ENCODE measurements around the gene KIAA1328. TPM values are rescaled to one million over a fixed set of nuclear protein-coding genes. Genes with fewer than 3 reads are reported as not detected.

The KIAA1328 gene
- polyA plus RNA-seq, 2 of the 4 experiments (the other 2 are of a cell fraction): 1.7 to 3.9 TPM

GRCh38 chr18:36890598-36890997 is 61.7 kb downstream of the KIAA1328 start:
- DNase-seq (ENCODE audit: low read depth in 1 of 2, low spot score in 1 of 2) (no peak), FAIRE-seq (no peak), ATAC-seq (no peak)
- no peak overlapping the region for H3K4me2 ChIP-seq
- WGBS (ENCODE audit: missing lambda C conversion rate): 89% methylated on average over 3 of the region's 3 CpGs
- no peaks in the 10 kb centered on the region for H3K4me1 ChIP-seq
- H3K4me3 ChIP-seq: no peak overlapping the region
- ChIA-PET POLR2A (no interaction called here), CTCF (no interaction called here)
- no peaks in the 10 kb centered on the region for H3K9me3 ChIP-seq
- TF ChIP-seq ZNF302 (CRISPR knock-in tag; IDR thresholded peaks at IDR 0.05) (no peak), NFE2L2 (conservative IDR thresholded peaks at IDR 0.05; ENCODE audit: low read length) (peak; percentile 29; the same call in 1 of the 2 replicates), JUNB (IDR thresholded peaks at IDR 0.05) (no peak), POLR2AphosphoS2 (conservative IDR thresholded peaks at IDR 0.05; ENCODE audit: low read length) (no peak), USF2 (IDR thresholded peaks at IDR 0.05) (no peak), ZFP36 (IDR thresholded peaks at IDR 0.05; ENCODE audit: borderline replicate concordance, partially characterized antibody) (no peak)
- no peak overlapping the region for H3K27ac ChIP-seq

- FAIRE-seq (no peak), ATAC-seq (no peak), DNase-seq (ENCODE audit: low read depth in 1 of 2, low spot score in 1 of 2) (no peak)
- TF ChIP-seq TP53 (CRISPR knock-in tag; IDR thresholded peaks at IDR 0.05) (no peak), E2F6 (IDR thresholded peaks at IDR 0.05; ENCODE audit: borderline replicate concordance, low read depth) (no peak), BHLHE40 (IDR thresholded peaks at IDR 0.05; ENCODE audit: low read depth, low read length) (no peak), JUNB (IDR thresholded peaks at IDR 0.05) (no peak), ZC3H11A (IDR thresholded peaks at IDR 0.05) (no peak), KDM5A (IDR thresholded peaks at IDR 0.05) (no peak), NFE2L2 (conservative IDR thresholded peaks at IDR 0.05; ENCODE audit: low read length) (no peak), GATA3 (IDR thresholded peaks at IDR 0.05; ENCODE audit: borderline replicate concordance) (no peak), HOXB13 (CRISPR knock-in tag; IDR thresholded peaks at IDR 0.05; ENCODE audit: low read depth) (no peak), SMC3 (IDR thresholded peaks at IDR 0.05) (no peak), TFCP2L1 (CRISPR knock-in tag; IDR thresholded peaks at IDR 0.05) (no peak), MAFK (IDR thresholded peaks at IDR 0.05; ENCODE audit: partially characterized antibody) (no peak), POLR2A (IDR thresholded peaks at IDR 0.05; ENCODE audit: low read length) (no peak), RNF2 (IDR thresholded peaks at IDR 0.05; ENCODE audit: borderline replicate concordance, low read depth) (no peak)
- TF ChIP-seq, protein P1, sequence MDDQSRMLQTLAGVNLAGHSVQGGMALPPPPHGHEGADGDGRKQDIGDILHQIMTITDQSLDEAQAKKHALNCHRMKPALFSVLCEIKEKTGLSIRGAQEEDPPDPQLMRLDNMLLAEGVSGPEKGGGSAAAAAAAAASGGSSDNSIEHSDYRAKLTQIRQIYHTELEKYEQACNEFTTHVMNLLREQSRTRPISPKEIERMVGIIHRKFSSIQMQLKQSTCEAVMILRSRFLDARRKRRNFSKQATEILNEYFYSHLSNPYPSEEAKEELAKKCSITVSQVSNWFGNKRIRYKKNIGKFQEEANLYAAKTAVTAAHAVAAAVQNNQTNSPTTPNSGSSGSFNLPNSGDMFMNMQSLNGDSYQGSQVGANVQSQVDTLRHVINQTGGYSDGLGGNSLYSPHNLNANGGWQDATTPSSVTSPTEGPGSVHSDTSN (IDR thresholded peaks at IDR 0.05): no peak
- ChIA-PET POLR2A (no interaction called here), CTCF (no interaction called here)
- no peak overlapping the region for H3K4me2 ChIP-seq
- no peaks in the 10 kb centered on the region for H3K4me1 ChIP-seq
- H3K4me3 ChIP-seq: no peak overlapping the region
- H3K27ac ChIP-seq: no peak overlapping the region
- H3K9me3 ChIP-seq: no peaks in the 10 kb centered on the region
- 88% methylated on average over 5 of the region's 5 CpGs for WGBS (ENCODE audit: missing lambda C conversion rate)
Observed at GRCh38 chr18:36893227-36893626, 64.3 kb downstream of the KIAA1328 start.

DNA sequence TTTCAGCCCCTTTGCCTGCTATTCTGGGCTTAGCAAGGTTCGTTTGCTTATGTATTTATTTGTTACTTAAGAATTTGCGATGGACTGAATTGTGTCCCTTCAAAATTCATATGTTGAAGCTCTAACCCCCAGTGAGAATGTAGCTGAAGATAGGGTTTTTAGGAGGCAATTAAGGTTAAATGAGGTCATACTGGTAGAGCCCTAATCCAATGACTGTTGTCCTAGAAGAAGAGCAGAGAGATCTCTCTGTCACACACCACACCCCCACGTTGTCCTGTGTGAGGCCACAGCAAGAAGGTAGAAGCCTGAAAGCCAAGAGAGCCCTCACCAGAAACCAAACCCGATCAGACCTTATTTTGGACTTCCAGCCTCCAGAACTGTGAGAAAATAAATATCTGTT is 66.7 kb downstream of the KIAA1328 start:
- no peak for TF ChIP-seq CBX8 (IDR thresholded peaks at IDR 0.05)
- no peak for TF ChIP-seq ATOH8 (CRISPR knock-in tag; IDR thresholded peaks at IDR 0.05; ENCODE audit: low read depth)
- TF ChIP-seq USF2 (IDR thresholded peaks at IDR 0.05): no peak
- no peak for TF ChIP-seq HOXB5 (CRISPR knock-in tag; IDR thresholded peaks at IDR 0.05)
- no peak overlapping the region for H3K27ac ChIP-seq
- no peak overlapping the region for H3K4me3 ChIP-seq
- H3K9me3 ChIP-seq: no peaks in the 10 kb centered on the region; the same call in 2 of the 3 replicates
- DNase-seq (ENCODE audit: low read depth in 1 of 2, low spot score in 1 of 2) (no peak), FAIRE-seq (no peak), ATAC-seq (no peak)
- no peak overlapping the region for H3K4me2 ChIP-seq
- CTCF ChIA-PET: interaction anchor here (1.1 kb wide), 1 partner anchor 21 kb away, joined by 3 read pairs; no protein-coding TSS in a partner anchor
- POLR2A ChIA-PET: no interaction called here
- H3K4me1 ChIP-seq: no peaks in the 10 kb centered on the region
- 75% methylated on average over 4 of the region's 4 CpGs for WGBS (ENCODE audit: missing lambda C conversion rate)
